ENCODE results near the gene OXLD1. TPM values are rescaled to one million over a fixed set of nuclear protein-coding genes. Genes with fewer than 3 reads are reported as not detected.
"Not testable (repeated sequence)": the region's sequence is repeated elsewhere in the genome, so short reads cannot be mapped to it uniquely, and the experiment has no call there.

OXLD1 gene
- polyA plus RNA-seq, 1 donor: 12.0 TPM

- DNase-seq: no peak
Measured at GRCh38 chr17:81648707-81649085, 17.7 kb downstream of the OXLD1 start.

- DNase-seq: no peak
Measured at GRCh38 chr17:81648013-81648706, 18.2 kb downstream of the OXLD1 start.

- DNase-seq: no peak
Measured at GRCh38 chr17:81647640-81648012, 18.8 kb downstream of the OXLD1 start.

- no peak for DNase-seq
Measured at GRCh38 chr17:81646869-81647600, 19.4 kb downstream of the OXLD1 start.

- DNase-seq: no peak
Measured at GRCh38 chr17:81644976-81645952, 21.1 kb downstream of the OXLD1 start.

GRCh38 chr17:81644496-81644895, 21.9 kb downstream of the OXLD1 start:
- no peak for DNase-seq

- no peak for DNase-seq
Measured at GRCh38 chr17:81641825-81642489, 24.4 kb downstream of the OXLD1 start.

GRCh38 chr17:81640011-81640410, 26.4 kb downstream of the OXLD1 start:
- DNase-seq: no peak

GRCh38 chr17:81638683-81639082, 27.7 kb downstream of the OXLD1 start:
- DNase-seq: no peak

- peak; percentile 92 for DNase-seq
Measured at GRCh38 chr17:81636505-81637288, 29.7 kb downstream of the OXLD1 start, which contains the start of the genes NPLOC4 and TSPAN10. TSS of gene NPLOC4 (minus strand) at chr17:81637112. CDS start at chr17:81636930, 182 bp downstream. TSS of gene TSPAN10 (plus strand) at chr17:81637196. CDS start at chr17:81642413, 5,217 bp downstream.

- DNase-seq: no peak
Measured at GRCh38 chr17:81635973-81636504, 30.4 kb downstream of the OXLD1 start.

- no peak for DNase-seq
Measured at GRCh38 chr17:81635431-81635830, 31.0 kb downstream of the OXLD1 start.

- no peak for DNase-seq
Measured at GRCh38 chr17:81631482-81631881, 34.9 kb downstream of the OXLD1 start.

GRCh38 chr17:81630274-81630673, 36.1 kb downstream of the OXLD1 start:
- no peak for DNase-seq

GRCh38 chr17:81621494-81622130, 44.8 kb downstream of the OXLD1 start:
- no peak for DNase-seq

GRCh38 chr17:81618307-81618706, 48.1 kb downstream of the OXLD1 start:
- DNase-seq: not testable (repeated sequence)

GRCh38 chr17:81616877-81617276, 49.5 kb downstream of the OXLD1 start:
- DNase-seq: no peak

GRCh38 chr17:81615401-81615930, 50.9 kb downstream of the OXLD1 start:
- no peak for DNase-seq

Measured in hindlimb muscle (tissue), 1 donor.